Stimulated activated CD4-positive, alpha-beta T cell treated with anti-CD3 and anti-CD28 coated beads, Interleukin-12 subunit alpha, Interleukin-12 subunit beta, amount 100 ng/mL, for 48 hours (primary cell): ENCODE results near the gene TEX12.

Source experiments
- DNase-seq, 3 donors: peaks; one replicate each; pipeline ENCODE4 v3.0.0-alpha.2; 2020; ENCODE audit warnings: low read depth in 2 of 3, low spot score in 1 of 3

Gene TEX12

GRCh38 chr11:112210890-112211289 lies 43.7 kb downstream of the TEX12 start:
- DNase-seq: no peak

GRCh38 chr11:112211536-112211935 lies 44.4 kb downstream of the TEX12 start:
- peak in 1 of 3 donors; percentile 24 for DNase-seq

- no peak for DNase-seq
Measured at GRCh38 chr11:112212290-112212689, 45.1 kb downstream of the TEX12 start.

- no peak for DNase-seq
Measured at GRCh38 chr11:112212710-112213109, 45.5 kb downstream of the TEX12 start.

GRCh38 chr11:112213753-112214152 lies 46.6 kb downstream of the TEX12 start:
- DNase-seq: no peak

GRCh38 chr11:112215621-112216020 lies 48.4 kb downstream of the TEX12 start:
- no peak for DNase-seq

GRCh38 chr11:112216561-112217105 lies 49.5 kb downstream of the TEX12 start:
- DNase-seq: no peak

- DNase-seq: peak in 1 of 3 donors; percentile 62
Measured at GRCh38 chr11:112219476-112220232, 52.5 kb downstream of the TEX12 start.

- no peak for DNase-seq
Measured at GRCh38 chr11:112221274-112221835, 54.2 kb downstream of the TEX12 start.
